Anterior cingulate cortex (tissue), 58 donors: Measurements from ENCODE around the gene MEGF11.

Experiments
- DNase-seq, 58 donors: peaks; one replicate each; lab custom pipeline; 2025; lab: John Stamatoyannopoulos, UW

MEGF11 gene

DNA sequence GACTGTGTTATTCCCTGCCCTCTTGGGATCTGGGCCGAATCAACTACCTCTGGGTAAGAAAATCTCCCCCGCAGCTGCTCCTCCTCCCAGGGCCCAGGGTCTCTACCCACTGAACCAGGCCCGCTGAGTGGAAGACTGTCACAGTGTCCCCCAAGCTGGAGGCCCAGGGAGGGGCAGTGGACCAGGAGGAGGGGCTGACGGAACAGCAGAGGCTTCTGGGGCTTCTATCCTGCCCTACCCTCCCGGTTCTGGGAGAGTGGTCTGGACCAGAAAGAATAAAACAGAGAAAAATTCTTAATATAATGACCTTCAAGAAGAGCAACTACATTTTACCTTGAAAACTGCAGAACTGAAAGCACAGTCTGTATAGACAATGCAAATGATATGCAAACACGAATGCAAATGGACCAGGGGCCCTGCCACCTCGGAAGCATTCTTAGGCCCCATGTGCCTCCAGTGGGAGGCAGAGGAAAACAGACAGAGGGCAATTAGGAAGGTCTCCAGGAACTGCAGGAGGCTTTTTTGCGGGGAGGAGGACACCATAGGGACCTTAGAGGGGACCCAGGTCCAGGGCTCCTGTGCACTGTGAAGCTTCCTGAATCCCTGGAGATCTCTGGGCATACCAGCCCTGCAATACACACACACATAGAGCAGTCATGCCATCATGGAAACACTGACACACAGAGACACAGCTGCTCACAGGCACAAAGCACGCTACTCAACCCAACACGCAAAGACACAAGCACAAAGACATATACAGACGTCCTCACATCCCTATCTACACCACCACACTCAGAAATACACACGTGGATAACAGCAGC lies 12.3 kb downstream of the MEGF11 start:
- no peak for DNase-seq

DNA sequence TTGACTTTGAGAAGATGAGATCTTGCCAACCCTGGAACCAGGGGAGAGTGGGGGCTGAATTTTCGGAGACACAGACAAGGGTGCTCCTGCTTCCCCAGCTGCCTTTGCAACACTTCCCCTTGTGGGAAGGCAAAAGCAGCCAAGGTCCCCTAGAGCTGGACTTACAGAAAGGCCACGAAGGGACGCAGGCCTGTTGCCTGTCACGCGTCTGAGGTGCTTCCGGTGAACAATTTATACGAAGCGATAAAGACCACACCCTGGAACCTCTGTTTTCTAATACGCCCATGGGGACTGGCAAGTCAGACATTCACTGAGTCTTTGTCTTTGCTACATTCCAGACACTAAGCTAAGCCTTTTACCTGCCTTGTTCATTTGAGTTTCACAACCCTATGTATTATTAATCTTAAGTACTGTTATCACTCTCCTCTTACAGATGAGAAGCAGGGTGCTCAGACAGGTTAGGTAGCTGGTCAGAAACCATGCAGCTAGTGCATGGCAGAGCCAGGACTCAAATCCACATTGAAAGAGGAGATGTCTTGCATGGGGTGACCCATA lies 13.2 kb downstream of the MEGF11 start:
- DNase-seq, result no peak

DNA sequence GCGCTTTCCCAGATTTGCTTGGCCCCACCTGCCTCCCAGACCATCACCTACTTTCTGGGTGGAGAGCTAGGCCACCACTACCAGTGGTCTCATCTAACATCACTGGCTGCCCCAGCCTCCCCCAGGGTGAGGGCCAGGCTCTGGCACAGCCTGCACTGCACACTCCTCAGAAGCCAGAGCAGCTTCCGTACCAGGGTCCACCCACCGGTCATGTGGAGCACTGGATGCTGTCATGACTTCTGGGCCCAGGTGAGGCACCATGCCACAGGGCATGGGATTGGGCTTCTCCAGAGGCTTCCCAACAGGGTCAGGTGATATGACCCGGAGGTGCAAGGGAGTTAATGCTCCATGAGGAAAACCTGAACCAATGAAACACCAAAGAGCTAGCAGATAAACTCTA lies 14.0 kb downstream of the MEGF11 start:
- no peak for DNase-seq

DNA sequence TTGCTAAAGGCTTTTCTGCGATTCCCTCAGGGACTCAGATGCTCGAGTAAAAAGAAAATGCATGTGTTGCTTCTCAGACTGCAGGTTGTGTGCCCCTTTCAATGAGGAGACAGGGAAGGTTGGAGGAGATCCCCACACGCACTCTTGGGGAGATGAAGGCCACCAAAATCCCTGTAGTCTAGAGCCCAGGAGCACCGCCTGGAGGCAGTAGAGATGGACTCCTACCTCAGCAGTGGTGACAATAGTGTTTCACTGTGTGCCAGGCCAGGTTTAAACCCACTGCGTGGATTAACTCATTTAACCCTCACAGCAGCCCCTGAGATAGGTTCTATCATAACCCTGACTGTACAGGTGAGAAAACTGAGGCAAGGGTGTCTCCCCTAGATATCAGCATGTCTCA lies 15.2 kb downstream of the MEGF11 start:
- DNase-seq, result no peak

DNA sequence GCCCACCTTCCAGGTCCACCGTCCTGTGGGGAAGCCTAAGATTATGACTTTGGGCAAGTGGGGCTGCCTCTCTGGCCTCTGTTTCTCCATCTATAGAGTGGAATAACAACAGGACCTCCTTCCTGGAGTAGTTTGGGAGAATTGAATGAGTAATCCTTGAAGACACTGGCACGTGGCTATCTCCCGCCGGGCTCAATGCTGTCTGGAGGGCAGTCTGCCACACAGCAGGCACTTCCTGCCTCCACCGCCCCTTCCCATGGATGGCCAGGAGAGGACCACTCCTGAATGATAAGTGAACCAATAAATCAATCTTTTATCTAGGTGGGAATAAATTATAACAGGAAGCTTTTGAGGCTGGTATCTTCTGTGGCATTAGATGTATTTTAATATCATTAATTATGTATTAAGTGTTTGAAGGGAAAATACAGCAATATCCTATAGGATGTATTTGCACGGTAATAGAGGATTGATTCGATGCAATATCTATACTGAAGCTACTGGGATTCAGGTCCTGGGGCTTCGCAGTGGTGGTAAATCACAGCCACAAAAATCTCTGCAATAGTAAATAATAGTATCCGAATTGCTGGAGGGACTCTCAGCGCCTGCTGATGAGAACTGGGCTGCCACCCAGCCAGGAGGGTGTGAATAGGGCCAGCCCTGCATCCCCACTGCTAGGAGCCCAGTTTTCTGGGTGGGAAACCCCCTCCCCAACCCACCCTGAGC lies 15.9 kb downstream of the MEGF11 start:
- DNase-seq, result no peak

DNA sequence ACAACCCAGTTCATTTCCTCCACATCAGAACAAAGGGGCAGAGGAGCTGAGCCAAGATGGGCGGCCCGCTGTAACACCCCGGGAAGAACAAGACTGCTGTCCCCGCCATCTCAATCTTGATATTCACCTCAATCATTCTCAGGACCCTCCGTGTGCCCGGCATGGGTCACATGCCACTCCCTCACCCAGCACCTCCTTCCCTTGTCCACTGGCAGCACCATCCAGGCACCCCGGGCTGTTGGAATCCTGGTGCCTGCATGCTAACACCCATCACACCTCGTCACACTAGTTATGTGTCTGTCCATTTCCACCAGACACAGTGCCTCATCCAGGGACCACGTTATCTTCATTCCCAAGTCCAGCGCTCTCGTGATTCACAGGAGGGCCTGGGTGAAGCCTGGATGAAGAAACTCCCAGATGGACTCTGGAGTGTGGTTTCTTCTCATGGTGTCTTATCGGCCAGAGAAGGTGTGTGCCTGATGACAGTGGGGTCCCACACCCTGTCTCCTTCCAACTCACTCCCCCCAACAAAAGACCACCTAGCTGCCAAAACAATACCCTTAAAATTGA lies 16.7 kb downstream of the MEGF11 start:
- no peak for DNase-seq

DNA sequence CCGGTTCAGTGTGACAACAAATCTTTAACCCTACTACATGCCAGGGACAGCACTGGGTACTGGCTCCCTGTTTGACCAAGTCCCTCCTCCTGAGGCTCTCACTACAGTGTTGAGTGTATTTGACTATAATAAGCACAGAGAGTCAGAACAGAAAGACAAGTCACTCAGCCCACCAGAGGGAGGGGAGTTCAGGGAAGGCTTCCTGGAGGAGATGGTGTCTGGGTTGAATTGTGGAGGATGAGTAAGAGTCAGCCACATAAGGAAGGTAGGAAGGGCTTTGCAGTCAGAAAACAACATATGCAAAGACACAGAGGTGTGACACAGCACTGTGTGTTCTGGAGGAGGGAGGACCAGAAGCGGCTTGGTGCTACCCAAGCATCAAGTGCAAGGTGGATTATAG lies 17.7 kb downstream of the MEGF11 start:
- no peak for DNase-seq

DNA sequence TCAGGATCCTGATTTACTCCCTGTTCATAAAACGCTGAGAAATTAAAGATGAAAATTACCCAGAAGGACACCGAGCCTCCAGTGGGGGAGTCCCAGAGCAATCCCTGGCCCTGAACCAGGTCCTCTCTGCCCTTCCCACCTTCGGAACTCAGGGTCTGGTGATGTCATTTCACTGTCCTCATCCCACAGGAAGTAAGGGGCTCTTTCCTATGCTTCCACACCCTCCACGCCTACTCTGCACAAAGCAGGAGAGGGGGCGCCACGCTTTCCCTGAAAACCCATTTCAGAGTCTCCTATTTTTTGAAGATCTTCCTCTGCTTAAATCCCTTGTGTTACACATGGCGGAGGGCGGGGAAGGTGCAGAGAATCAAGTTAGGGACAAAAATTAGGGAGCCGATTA lies 18.8 kb downstream of the MEGF11 start:
- DNase-seq, result no peak

DNA sequence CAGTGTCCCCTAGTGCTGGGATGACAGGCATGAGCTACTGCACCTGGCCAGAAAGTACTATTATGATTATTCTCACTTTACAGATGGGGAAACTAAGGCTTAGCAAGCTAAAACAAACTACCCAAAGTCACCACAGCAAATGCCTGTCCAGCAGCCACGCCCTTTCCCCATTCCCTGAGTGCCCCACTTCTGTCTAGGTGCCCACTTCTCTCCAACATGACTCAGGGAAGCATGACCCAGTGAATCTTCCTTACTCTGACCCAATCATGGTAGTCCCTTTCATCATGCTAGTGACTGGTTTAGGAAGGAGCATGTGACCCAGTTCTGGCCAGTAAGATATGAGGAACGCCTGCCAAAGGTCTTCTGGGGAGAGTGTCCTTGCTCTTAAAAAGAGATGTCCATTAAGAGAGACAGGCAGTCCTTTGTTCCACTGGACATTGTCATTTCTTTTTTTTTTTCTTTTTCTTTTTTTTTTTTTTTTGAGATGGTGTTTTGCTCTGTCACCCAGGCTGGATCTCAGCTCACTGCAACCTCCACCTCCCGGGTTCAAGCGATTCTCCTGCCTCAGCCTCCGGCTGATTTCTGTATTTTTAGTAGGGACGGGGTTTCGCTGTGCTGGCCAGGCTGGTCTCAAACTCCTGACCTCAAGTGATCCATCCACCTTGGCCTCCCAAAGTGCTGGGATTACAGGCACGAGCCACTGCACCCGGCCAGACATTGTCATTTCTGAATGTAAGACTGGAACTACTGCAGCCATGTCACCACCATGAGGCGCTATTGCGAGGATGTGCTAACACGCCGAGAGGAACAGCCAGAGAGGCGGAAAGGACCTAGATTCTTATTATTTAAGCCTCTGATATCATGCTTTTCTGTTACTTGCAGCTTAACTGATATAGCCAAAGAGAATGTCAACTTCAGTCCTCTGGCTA lies 19.8 kb downstream of the MEGF11 start:
- no peak for DNase-seq

DNA sequence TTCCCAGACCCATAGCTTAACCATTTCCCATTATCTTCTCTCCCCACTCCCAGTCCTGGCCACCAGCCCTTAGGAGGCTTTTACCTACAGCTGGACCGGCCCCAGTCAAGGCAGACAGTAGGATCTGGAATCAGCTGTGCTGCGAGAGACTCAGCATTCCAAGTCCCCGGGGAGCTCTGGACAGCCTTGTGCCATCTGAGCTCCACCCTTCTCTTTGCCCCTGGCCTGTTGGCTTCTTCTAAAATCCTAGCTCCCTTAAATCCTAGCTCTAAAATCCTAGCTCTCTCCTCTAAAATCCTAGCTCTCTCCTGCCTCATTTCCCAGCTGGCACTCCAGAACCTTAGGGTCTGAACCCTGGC lies 21.3 kb downstream of the MEGF11 start:
- no peak for DNase-seq

DNA sequence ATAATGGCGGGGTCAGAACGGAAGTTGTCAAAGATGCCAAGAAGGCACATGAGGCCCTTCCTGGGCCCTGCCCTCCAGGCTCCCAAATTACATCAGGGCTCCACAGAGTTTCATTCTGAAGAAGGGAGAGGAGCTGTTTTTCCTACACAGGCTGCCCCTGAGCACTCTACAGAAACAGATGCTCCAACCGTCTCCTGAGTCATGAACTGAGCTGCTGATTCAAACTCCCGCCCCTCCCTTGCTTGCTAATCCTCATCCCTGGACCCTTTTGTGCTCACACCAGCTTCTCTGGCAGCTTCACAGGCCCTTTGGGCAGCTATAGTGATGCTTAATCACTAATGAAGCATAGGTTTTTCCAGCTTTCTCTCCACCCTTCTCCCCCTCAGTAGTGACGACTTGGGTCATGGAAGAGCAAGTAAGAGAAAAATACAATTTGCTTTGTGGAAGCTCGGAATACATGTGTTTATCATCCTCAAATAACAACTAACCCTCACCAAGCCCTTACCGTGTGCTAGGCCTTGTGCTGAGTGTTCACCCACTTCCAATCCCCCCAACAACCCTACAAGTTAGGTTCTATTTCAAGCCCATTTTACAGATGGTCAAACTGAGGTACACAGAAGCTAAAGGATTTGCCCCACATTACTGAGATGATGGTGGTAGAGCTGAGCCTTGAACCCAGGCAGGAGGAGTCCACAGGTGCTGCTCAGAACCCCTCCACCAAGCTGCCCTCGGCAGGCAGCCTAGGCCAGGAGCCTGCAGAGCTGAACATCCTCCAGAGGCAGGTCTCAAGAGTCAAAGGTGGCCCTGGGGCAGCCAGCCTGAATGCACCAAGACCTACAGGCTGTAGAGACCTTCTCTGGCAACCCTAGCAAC lies 21.9 kb downstream of the MEGF11 start:
- no peak for DNase-seq

DNA sequence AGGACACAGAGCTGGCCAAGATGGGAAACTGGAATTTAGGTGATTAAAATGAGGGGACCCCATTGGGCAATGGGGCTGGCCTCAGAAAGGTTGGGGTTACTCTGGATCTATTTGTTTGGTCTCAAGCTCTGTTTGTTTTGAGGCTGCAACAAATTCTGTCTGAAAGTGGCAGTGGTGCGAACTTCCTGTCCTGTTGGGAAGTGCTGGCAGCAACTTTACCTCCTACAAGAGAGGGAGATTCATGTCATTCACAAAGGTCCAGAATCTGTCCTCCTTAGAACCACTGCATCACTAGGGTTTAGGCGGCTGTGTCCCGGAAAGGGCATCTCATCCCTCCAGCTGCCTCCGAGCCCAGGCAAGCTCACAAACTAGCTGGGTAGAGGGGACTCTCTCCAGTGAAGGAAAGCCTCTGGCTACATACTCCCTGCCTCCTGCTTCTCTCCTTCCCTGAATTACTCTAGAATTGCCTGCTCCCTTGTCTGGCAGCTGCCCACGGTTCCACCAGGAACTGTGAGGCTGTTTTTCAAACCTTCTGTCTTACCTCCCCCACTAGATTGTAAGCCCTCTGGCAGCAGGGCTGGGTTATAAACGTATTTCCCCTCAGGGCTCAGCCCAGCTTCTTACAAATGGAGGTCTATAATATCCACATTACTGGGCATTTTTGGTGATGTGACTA lies 23.6 kb downstream of the MEGF11 start:
- peak in 1 of 58 donors; percentile 9 for DNase-seq

DNA sequence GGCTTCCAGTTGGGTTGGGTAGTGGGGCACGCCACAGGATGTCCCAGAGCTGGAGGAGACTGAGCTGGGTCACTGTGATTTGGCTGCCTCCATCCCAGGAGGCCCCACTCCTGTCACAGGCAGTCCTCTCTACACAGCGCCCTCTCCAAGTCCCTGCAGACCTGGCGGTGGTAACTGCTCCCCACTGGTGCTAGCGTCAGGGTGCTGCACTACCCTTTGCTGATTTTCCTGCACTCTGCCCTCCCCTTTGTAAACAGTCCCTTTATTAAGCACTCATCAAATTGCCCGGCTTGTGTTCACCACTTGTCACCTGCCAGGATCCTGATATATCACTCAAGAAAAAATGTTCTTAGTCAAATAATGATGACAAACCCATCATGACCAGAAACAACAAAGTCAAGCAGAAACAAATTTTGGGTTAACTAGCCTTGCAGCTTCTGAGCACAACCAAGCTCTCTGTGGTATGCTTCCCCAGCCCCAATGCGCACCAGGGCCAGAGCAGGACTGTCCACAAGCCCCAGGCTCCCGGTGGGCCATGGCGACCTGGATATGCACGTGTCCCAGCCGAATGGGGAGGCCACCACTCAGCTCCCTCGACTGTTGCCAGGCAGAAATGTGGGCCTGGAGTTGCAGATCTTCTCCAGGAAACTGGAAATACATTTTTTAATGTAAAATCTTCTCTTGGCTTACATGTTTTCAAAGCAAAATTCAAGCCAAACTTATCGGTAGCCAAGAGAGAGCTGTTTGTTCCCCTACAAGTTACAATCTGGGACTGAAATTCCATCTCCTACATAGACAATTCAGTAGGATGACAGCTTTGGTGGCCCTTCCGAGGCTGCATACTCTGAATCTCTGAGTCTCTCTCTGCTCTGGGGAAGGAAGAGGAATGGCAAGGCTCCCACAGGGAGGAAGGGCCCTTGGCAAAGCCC lies 24.5 kb downstream of the MEGF11 start:
- peak in 1 of 58 donors; percentile 5 for DNase-seq

DNA sequence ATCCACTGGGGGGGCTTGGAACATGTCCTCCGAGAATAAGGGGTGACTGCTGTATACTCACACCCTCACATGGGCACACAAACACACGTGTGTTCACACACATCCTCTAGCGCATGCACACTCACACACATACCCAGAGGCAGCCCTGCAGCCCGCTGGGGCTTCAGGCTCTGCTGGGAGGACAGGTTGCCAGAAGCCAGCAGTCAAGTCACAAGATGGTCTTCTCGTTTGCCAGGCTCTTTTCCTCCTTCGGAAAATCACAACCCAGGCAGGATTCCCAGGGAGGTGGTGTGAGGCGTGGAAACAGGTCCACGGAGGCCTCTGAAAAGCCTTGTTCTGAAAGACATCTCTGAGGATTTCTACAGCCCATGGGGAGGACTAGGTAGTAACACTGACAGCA lies 26.8 kb downstream of the MEGF11 start:
- DNase-seq, result no peak

DNA sequence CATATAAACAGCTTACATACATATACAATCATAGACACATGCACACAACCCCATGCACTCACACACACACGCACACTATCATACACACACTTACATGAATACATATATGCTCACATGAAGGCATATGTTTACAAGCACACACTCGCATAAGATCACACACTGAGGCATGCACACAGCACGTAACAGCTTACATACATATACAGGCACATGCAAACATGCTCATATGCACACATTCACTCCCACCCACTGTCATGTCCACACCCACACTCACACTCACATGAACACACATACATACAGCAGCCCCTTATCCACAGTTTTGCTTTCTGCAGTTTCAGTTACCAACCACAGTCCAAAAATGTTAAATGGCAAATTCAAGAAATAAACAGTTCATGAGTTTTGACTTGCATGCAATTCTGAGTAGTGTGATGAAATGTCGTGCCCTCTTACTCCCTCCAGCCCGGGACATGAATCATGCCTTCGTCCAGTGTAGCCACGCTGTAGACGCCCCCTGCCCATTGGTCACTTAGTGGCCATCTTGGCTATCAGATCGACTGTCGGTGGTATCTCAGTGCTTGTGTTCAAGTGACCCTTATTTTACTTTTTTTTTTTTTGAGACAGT lies 27.8 kb downstream of the MEGF11 start:
- DNase-seq, result no peak

DNA sequence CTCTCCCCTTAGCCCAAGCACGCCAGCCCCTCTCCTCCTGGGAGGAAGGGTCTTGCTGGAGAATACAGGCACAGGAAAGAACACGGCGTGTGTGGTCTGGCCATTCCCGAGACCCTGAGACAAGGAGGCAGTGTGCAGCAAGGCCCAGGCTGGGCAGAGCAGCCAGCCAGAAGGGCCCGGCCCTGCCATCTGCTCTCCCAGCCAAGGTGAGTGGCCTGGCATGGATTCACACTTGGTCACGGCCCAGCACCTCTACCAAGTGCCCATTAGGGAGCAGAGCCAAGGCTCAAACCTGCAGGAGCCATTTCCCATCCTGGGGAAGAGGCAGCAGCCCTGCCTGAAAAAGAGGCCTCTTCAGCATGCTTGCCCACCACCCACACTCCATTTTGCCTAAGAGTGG lies 28.6 kb downstream of the MEGF11 start:
- no peak for DNase-seq
